ENCODE measurements around the gene ADAM33. TPM values are rescaled to one million over a fixed set of nuclear protein-coding genes. Genes with fewer than 3 reads are reported as not detected.

ADAM33 gene
- total and polyA plus RNA-seq, 2 of the 8 experiments (the other 6 are each of a cell fraction or from before 2014, with no cell fraction given): 4.2 to 6.0 TPM

- WGBS, 2 experiments (ENCODE audit: extremely low coverage in 1 of 2, insufficient coverage in 1 of 2, insufficient read length in 1 of 2, insufficient replicate concordance in 2 of 2, low coverage in 1 of 2, low lambda C conversion rate in 2 of 2, missing lambda C conversion rate in 1 of 2): 100% methylated on average over 1 of the region's 1 CpG; no CpG with 5 or more reads in 1 of the 2 experiments
- H3K4ac ChIP-seq (replicated peaks; ENCODE audit: insufficient read length, low read depth, low read length): no peak overlapping the region
Observed at GRCh38 chr20:3696200-3696599, 14.4 kb upstream of the ADAM33 start.

More at GRCh38 chr20:3696200-3696599, 14.4 kb upstream of the ADAM33 start:
- Histone ChIP-seq H3K14ac (ENCODE audit: insufficient read length) (no peak overlapping the region), H3K27ac (ENCODE audit: low read depth, low read length) (no peak overlapping the region), H2BK120ac (replicated peaks; ENCODE audit: low read depth, low read length) (no peak overlapping the region), H3K18ac (ENCODE audit: extremely low read depth, low read length) (no peak overlapping the region), H4K8ac (ENCODE audit: extremely low read depth, insufficient read depth, low read length) (no peak overlapping the region), H2AK5ac (ENCODE audit: low read depth, low read length) (no peak overlapping the region), H3K27me3 (replicated peaks in 1 of 4; ENCODE audit: control insufficient read depth in 3 of 4, extremely low read depth in 1 of 4, insufficient read depth in 3 of 4, low read length in 3 of 4) (no peaks in the 10 kb centered on the region), H3K9ac (replicated peaks in 1 of 4; ENCODE audit: extremely low read depth in 1 of 4, low read depth in 3 of 4, low read length in 3 of 4) (no peak overlapping the region), H3K36me3 (ENCODE audit: control insufficient read depth in 2 of 4, insufficient read depth in 4 of 4, low read length in 3 of 4) (no peaks in the 10 kb centered on the region), H3K79me2 (ENCODE audit: control insufficient read depth in 1 of 2, insufficient read depth in 2 of 2, low read length in 2 of 2) (no peaks in the 10 kb centered on the region), H2AFZ (ENCODE audit: low read length) (no peak overlapping the region), H2BK5ac (ENCODE audit: low read depth, low read length) (no peak overlapping the region), H2BK15ac (ENCODE audit: low read length) (no peak overlapping the region), H3K4me3 (ENCODE audit: extremely low read depth in 1 of 4, insufficient read depth in 2 of 4, low read depth in 3 of 4, low read length in 4 of 4) (no peak overlapping the region), H3K79me1 (ENCODE audit: low read depth, low read length) (no peaks in the 10 kb centered on the region), H3K9me3 (ENCODE audit: insufficient read depth in 2 of 2, low read depth in 1 of 2, low read length in 1 of 2) (peaks cover 4 to 6% of the 10 kb centered on the region in 2 experiments; a peak in 2 of 4 replicates), H4K91ac (replicated peaks; ENCODE audit: insufficient read length, low read length) (no peak overlapping the region), H3K4me1 (replicated peaks in 1 of 4; ENCODE audit: control insufficient read depth in 3 of 4, insufficient read depth in 4 of 4, low read length in 3 of 4) (no peaks in the 10 kb centered on the region), H3K4me2 (ENCODE audit: insufficient read depth in 1 of 2, low read depth in 2 of 2, low read length in 2 of 2) (no peak overlapping the region), H4K5ac (ENCODE audit: insufficient read length, low read depth, low read length) (no peak overlapping the region), H2BK12ac (ENCODE audit: low read depth, low read length) (no peak overlapping the region), H4K20me1 (replicated peaks in 1 of 2; ENCODE audit: control insufficient read depth in 1 of 2, insufficient read depth in 2 of 2, low read length in 2 of 2) (no peaks in the 10 kb centered on the region), H3K23me2 (ENCODE audit: low read depth, low read length) (no peaks in the 10 kb centered on the region), H3K56ac (replicated peaks; ENCODE audit: insufficient read length, low read depth, low read length) (no peak overlapping the region), H2BK20ac (ENCODE audit: low read length) (no peak overlapping the region), H3K23ac (ENCODE audit: insufficient read length) (no peak overlapping the region)
- peak in 2 of 3 experiments; percentile 61 to 68; a peak in 3 of 4 replicates for TF ChIP-seq CTCF (IDR thresholded peaks at IDR 0.05; ENCODE audit: control extremely low read depth in 1 of 3, insufficient read depth in 1 of 3, low read depth in 1 of 3, low read length in 3 of 3)
- peak; percentile 60 to 61 for TF ChIP-seq RAD21 (IDR thresholded peaks at IDR 0.05 in 1 of 2, conservative IDR thresholded peaks at IDR 0.05 in 1 of 2; ENCODE audit: low read depth in 2 of 2, low read length in 2 of 2)
- no peak for TF ChIP-seq ZNF274 (IDR thresholded peaks at IDR 0.05; ENCODE audit: borderline replicate concordance, extremely low read depth, low read length)
- FAIRE-seq: no peak
- no peak for DNase-seq (ENCODE audit: low read depth in 1 of 2, low spot score in 2 of 2)
- ChIA-PET CTCF (ENCODE audit: partially characterized antibody) (interaction anchor here (0.6 to 45.1 kb wide), 26 partner anchors 4 to 452 kb away, joined by 3 to 1432 read pairs (median 4); partner anchors contain the start of genes ADAM33, ADISSP and SIGLEC1), POLR2A (ENCODE audit: partially characterized antibody) (interaction anchor here (1.1 to 1.5 kb wide), 2 partner anchors 24 to 45 kb away, joined by 3 to 4 read pairs; no protein-coding TSS in a partner anchor)

Measured in H1 (cell line).